Activated naive CD4-positive, alpha-beta T cell treated with anti-CD3 and anti-CD28 coated beads, Interleukin-2, amount 50 U/mL, for 24 hours (primary cell): ENCODE data around the gene SH3BGRL2.
A peak's percentile ranks its signal among the peaks of the same experiment; 100 is the strongest.

Source experiments
- H3K27ac Mint-ChIP-seq: one replicate; pipeline ENCODE4 v1.8.0; 2021; ENCODE audit warnings: mild to moderate bottlenecking, mixed read lengths
- H3K27me3 Mint-ChIP-seq: one replicate; pipeline ENCODE4 v1.8.0; 2021; ENCODE audit warnings: mixed read lengths
- H3K36me3 Mint-ChIP-seq: one replicate; pipeline ENCODE4 v1.8.0; 2021; ENCODE audit warnings: mixed read lengths
- H3K4me1 Mint-ChIP-seq: one replicate; pipeline ENCODE4 v1.8.0; 2021; ENCODE audit warnings: mixed read lengths
- H3K4me3 Mint-ChIP-seq: one replicate; pipeline ENCODE4 v1.8.0; 2021; ENCODE audit warnings: mild to moderate bottlenecking, mixed read lengths
- H3K9me3 Mint-ChIP-seq: one replicate; pipeline ENCODE4 v1.8.0; 2021; ENCODE audit warnings: mixed read lengths

SH3BGRL2 gene

DNA sequence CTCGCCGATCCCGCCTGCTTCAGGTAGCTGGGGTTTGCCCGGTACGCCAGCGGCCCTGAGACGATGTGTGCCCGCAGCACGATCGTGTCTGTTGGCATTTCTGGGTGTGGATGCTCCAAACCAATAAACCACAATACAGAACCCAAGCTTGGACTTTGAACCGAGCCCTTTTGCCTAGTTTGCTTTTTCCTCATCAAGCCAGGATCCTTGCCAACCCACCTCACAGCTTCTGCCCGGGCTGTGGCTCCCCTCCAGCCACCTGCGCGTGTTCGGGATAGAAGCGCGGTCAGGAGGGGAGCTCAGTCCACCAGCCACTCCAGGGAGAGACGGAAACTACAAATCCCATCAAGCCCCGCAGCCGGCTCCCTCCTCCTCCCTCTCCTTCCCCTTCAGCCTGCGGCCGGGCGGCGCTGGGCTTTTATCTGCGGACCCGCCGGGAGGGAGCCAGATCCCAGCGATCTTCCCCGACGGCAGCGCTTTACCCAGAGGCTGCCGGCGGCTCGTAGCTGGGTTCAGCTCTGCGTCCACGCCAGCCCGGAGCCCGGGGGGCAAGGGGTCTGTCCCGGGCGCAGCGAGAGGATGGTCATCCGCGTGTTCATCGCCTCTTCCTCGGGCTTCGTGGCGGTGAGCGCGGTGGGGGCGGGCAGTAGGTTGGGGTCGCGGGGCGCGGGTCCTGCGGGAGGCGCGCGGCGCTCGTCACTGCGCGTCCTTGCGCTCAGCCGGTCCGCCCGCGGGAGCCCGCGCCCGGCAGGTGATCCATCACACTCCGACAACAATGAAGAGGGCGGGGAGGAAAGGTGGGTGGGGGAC is at the start of gene SH3BGRL2:
TSS of gene SH3BGRL2 (plus strand) at position 447 of the 810 bp plus-strand sequence. CDS start at position 580, 133 bp downstream.
- no peaks in the 10 kb centered on the region for H3K36me3 Mint-ChIP-seq
- peak within 1 kb of the TSS; percentile 86 for H3K4me3 Mint-ChIP-seq
- H3K9me3 Mint-ChIP-seq = no peaks in the 10 kb centered on the region
- H3K4me1 Mint-ChIP-seq = peaks cover 12% of the 10 kb centered on the region
- H3K27me3 Mint-ChIP-seq = peaks cover 32% of the 10 kb centered on the region
- no peak within 1 kb of the TSS for H3K27ac Mint-ChIP-seq

DNA sequence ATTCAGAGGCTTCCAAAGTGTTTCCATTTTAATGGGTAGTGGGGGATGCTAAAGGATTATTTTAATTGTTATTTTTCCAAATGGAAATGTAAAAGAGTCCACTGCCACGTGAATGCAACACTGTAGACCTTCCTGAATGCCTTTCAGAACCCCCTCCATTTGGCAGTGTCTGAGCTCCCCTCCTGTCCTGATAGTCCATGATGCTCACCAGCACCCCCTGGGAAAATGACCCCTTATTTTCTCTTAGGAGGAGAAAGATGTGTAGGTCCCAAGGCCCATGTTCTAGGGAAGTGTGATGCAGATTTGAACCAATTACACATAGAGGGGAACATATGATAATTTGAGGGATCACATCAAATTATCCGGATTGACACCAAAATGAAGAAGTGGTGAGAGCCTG is 46.8 kb upstream of the SH3BGRL2 start:
- Mint-ChIP-seq H3K36me3 (no peaks in the 10 kb centered on the region), H3K4me3 (no peak overlapping the region), H3K27ac (no peak overlapping the region), H3K4me1 (no peaks in the 10 kb centered on the region), H3K27me3 (peaks cover 2% of the 10 kb centered on the region), H3K9me3 (peaks cover 7% of the 10 kb centered on the region)

DNA sequence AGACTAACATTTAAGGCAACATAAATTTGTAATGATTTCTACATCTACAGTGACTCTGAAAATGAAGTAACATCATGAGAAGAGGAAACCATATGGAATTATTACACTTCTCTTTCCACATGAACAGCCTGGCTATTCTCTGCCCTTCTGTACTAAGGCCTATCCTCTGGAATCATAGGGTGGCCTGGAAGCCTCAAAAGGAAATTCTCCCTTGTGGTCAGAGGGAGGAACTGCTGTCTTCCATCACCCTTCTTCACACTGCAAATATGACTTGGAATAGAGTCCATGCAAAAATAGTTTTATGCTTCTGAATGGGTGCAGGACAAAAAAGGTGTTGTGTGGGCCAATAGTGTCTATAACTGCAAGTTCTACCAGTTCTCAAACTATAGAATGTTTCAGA is 44.6 kb upstream of the SH3BGRL2 start:
- H3K27me3 Mint-ChIP-seq = peaks cover 2% of the 10 kb centered on the region
- H3K9me3 Mint-ChIP-seq = no peaks in the 10 kb centered on the region
- no peaks in the 10 kb centered on the region for H3K36me3 Mint-ChIP-seq
- no peaks in the 10 kb centered on the region for H3K4me1 Mint-ChIP-seq
- no peak overlapping the region for H3K27ac Mint-ChIP-seq
- H3K4me3 Mint-ChIP-seq = no peak overlapping the region

DNA sequence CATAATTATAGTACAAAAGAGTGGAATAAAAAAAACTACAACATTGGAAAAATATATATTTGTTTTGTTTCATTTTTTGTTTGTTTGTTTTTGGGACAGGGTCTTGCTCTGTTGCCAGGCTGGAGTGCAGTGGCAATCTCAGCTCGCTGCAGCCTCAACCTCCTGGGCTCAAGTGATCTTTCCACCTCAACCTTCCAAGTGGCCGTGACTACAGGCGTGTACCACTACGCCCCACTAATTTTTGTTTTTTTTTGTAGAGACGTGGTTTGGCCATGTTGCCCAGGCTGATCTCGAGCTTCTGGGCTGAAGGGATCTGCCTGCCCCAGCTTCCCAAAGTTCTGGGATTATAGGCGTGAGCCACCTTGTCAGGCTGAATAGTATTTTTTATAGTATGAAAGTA is 41.4 kb upstream of the SH3BGRL2 start:
- H3K36me3 Mint-ChIP-seq = no peaks in the 10 kb centered on the region
- H3K4me3 Mint-ChIP-seq = no peak overlapping the region
- no peaks in the 10 kb centered on the region for H3K4me1 Mint-ChIP-seq
- H3K27ac Mint-ChIP-seq = no peak overlapping the region
- H3K9me3 Mint-ChIP-seq = no peaks in the 10 kb centered on the region
- peaks cover 5% of the 10 kb centered on the region for H3K27me3 Mint-ChIP-seq

DNA sequence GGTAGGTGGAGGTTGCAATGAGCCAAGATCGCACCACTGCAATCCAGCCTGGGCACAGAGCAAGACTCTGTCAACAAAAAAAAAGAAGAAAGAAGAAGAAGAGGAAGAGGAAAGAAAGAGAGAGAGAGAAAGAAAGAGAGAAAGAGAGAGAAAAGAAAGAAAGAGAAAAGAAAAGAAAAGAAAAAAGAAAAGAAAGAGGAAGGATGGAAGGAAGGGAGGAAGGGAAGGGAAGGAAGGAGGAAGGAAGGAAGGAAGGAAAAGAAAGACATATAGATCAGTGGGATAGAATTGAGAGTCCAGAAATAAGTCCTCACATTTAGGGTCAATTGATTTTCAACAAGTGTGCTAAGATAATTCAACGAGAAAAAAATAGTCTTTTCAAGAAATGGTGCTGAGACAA is 34.0 kb upstream of the SH3BGRL2 start:
- H3K4me1 Mint-ChIP-seq = no peaks in the 10 kb centered on the region
- no peak overlapping the region for H3K4me3 Mint-ChIP-seq
- no peak overlapping the region for H3K27ac Mint-ChIP-seq
- H3K27me3 Mint-ChIP-seq = peaks cover 5% of the 10 kb centered on the region
- H3K9me3 Mint-ChIP-seq = no peaks in the 10 kb centered on the region
- no peaks in the 10 kb centered on the region for H3K36me3 Mint-ChIP-seq

DNA sequence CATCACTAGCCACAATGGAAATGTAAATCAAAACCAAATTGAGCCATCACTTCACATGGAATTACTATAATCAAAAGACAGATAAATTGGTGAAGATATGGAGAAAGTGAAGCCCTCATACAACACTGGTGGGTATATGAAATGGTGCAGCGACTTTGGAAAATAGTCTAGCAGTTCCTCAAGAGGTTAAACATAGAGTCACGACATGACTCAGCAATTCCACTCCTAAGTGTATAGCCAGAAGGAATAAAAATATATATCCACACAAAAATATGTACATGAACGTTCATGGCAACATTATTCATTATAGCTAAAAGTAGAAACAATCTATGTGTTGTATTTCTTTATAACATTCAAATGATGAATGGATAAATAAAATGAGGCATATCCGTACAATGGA is 33.1 kb upstream of the SH3BGRL2 start:
- Mint-ChIP-seq H3K27me3 (peaks cover 2% of the 10 kb centered on the region), H3K4me1 (no peaks in the 10 kb centered on the region), H3K4me3 (no peak overlapping the region), H3K9me3 (no peaks in the 10 kb centered on the region), H3K36me3 (no peaks in the 10 kb centered on the region), H3K27ac (no peak overlapping the region)

DNA sequence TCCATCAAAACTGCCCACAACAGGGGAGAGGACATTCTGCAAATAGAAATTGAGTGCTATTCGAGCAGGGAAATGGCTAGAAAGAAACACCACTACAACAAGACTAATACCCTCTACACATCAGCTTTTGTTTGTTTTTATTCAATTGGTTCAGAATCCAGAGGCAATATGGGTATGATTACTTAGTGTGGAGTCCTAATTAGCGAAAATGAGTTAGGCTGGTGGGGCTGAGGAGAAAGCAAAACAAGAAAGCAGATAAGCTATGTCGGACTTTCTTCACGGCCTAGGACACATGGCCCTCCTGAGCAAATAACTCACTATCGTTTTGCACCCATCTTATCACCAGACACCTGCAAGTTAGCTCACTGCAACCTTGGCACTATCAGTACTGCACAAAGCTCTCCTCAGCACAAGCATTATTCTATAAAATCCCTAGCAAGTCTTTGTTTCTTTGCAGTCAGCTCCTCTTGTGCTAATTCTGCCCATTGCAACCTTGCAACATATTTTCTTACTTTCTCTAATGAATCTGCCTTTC is 31.3 kb upstream of the SH3BGRL2 start:
- no peak overlapping the region for H3K4me3 Mint-ChIP-seq
- H3K27ac Mint-ChIP-seq = no peak overlapping the region
- H3K9me3 Mint-ChIP-seq = no peaks in the 10 kb centered on the region
- peaks cover 2% of the 10 kb centered on the region for H3K27me3 Mint-ChIP-seq
- H3K36me3 Mint-ChIP-seq = no peaks in the 10 kb centered on the region
- H3K4me1 Mint-ChIP-seq = no peaks in the 10 kb centered on the region

DNA sequence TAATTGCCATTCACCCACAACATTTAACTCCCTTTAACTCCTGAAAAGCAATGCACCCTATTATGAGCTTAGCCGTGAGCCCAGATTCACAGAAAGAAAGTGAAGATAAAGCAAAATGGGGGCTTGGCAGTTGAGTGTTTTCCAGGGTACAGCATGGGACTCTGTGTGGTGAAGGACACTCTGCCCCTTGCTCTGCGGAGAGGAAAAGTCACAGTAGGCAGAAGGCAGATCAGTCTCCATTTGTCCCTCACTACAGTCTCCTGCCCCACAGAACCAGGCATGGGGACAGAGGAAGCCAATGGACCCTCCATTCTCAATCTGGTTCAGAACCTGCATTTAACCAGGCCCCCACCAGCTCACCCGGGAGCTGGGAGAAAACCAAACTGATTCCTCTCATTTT is 30.8 kb upstream of the SH3BGRL2 start:
- no peaks in the 10 kb centered on the region for H3K4me1 Mint-ChIP-seq
- H3K36me3 Mint-ChIP-seq = no peaks in the 10 kb centered on the region
- peaks cover 2% of the 10 kb centered on the region for H3K27me3 Mint-ChIP-seq
- H3K4me3 Mint-ChIP-seq = no peak overlapping the region
- no peaks in the 10 kb centered on the region for H3K9me3 Mint-ChIP-seq
- H3K27ac Mint-ChIP-seq = peak overlapping the region; percentile 9

DNA sequence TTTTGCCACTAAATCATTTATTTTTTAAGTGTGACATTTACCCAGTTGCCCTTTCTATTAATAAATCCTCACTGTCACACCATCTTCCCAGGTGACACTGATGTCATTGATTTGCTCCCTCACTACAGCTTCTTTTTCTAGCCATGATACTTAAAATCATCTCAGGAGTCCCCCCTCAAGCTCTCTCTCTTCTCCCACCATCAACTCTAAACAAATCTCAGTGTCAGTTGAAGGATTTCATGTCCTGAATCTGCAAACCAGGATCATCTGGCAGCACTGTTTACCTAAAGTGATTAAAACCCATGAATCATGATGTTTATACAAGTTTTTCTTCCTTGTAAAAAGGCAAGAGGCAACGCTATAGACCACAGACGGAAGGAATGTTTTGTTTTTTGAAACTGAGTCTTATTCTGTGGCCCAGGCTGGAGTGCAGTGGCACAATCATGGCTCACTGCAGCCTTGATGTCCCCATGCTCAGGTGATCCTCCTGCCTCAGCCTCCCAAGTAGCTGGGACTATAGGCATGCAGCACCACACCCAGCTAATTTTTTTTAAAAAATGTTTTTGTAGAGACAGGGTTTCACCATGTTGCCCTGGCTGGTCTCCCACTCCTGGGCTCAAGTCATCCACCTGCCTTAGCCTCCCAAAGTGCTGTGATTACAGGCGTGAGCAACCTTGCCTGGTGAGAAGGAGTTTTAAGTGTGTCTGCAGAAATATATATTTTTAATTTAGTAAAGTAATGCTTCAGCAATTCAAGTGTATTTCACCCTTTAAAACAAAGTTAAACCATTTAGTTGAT is 30.1 kb upstream of the SH3BGRL2 start:
- Mint-ChIP-seq H3K27me3 (peaks cover 2% of the 10 kb centered on the region), H3K4me3 (no peak overlapping the region), H3K9me3 (no peaks in the 10 kb centered on the region), H3K36me3 (no peaks in the 10 kb centered on the region), H3K4me1 (no peaks in the 10 kb centered on the region), H3K27ac (no peak overlapping the region)

DNA sequence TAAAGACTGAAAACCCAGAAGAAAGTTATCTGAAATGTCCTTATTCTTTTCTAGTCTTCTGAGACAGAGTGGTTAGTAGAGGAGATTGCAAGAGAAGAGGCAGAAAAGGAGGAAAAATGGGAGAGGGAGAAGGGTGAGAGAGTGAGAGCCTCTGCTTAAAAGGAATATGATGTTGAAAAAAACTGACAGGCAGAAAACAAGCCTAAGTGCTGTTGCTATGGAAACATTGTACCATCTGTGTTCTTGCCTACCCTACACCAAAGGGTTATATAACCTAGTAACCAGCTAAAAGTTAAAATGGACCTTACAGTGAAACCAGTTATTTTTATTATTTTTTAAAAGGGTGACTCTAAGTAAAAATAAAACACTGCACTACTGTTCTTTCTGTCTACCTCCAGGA is 28.3 kb upstream of the SH3BGRL2 start:
- Mint-ChIP-seq H3K4me1 (no peaks in the 10 kb centered on the region), H3K4me3 (no peak overlapping the region), H3K9me3 (no peaks in the 10 kb centered on the region), H3K27me3 (peaks cover 2% of the 10 kb centered on the region), H3K27ac (no peak overlapping the region), H3K36me3 (no peaks in the 10 kb centered on the region)

DNA sequence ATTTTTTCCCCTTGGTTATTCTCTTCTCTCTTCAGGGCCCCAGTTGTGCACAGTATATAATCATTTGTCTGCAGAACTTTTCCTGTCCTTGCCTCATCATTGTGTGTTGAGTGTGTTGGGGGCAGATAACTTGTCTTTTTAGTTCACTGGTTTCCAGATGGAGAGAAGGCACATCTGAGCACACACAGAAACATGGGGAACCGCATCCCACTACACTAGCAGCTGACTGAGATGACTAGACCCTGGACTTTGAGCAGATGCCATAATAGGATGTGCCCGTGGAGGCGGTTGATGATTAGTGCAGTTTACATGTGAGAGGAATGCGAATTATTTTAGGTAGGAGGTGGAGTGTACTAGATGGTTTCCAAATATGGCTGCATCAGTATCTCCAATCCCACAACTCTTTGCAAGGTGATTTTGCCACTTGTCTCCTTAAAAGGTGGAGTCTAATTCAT is 26.5 kb upstream of the SH3BGRL2 start:
- no peak overlapping the region for H3K27ac Mint-ChIP-seq

DNA sequence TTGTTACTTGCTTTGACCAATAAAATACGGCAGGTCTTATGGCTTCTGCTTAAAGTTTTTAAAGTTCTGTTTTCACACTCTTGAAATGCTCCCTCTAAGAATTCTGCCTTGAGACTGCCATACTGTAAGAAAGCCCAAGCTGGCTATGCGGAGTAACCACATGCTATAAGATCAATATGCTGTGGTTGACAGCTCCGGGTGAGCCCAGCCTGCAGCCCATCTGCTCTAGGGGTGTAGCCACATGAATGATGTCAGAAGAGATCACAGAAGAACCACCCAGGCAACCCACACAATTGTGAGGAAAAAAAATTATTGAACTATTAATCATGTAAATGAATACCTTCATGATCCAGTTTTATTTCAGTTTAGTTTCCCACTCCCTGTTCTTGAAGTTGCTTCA is 26.1 kb upstream of the SH3BGRL2 start:
- no peak overlapping the region for H3K4me3 Mint-ChIP-seq
- H3K9me3 Mint-ChIP-seq = no peaks in the 10 kb centered on the region
- H3K36me3 Mint-ChIP-seq = no peaks in the 10 kb centered on the region
- no peaks in the 10 kb centered on the region for H3K4me1 Mint-ChIP-seq
- H3K27ac Mint-ChIP-seq = no peak overlapping the region
- peaks cover 2% of the 10 kb centered on the region for H3K27me3 Mint-ChIP-seq

More for the DNA sequence above, 26.5 kb upstream of the SH3BGRL2 start:
- peaks cover 2% of the 10 kb centered on the region for H3K27me3 Mint-ChIP-seq
- H3K36me3 Mint-ChIP-seq = no peaks in the 10 kb centered on the region
- H3K4me3 Mint-ChIP-seq = no peak overlapping the region
- H3K4me1 Mint-ChIP-seq = no peaks in the 10 kb centered on the region
- H3K9me3 Mint-ChIP-seq = no peaks in the 10 kb centered on the region

DNA sequence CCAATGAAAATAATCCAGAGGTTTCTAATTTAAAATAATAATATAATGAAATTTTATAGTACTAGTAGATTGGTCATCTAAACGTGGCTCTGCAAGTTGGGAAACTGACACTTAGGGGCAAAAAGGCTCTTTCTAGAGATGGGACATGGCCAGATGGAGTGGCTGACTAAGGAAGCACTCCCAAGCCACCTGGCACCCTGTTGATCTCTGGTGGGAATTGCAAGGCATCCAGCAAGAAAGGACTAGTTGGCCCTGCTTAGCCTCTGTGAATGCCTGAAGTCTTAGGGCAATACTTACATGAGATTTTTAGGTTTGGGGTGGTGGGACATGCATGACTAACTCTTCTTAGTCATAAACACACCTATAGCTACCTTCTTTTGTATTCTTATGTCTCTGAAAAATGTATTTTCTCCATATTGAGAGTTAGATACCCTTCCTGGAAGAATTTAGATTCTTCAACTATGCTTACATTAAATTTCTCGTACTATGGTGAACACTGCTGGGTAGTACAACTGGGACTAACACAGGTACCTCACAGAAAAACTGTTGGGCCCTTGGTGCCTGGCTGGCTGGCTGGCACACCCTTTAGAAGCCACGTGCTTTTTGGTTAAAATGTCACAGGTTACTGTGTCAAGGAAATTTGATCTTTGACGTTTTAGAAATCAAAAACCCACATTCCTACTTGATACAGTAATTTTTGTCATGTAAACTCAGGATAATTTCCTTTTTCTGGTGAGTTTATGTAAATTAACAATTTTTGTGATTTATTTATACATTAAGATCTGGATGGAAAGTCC is 25.0 kb upstream of the SH3BGRL2 start:
- H3K36me3 Mint-ChIP-seq = no peaks in the 10 kb centered on the region
- H3K4me1 Mint-ChIP-seq = no peaks in the 10 kb centered on the region
- no peak overlapping the region for H3K4me3 Mint-ChIP-seq
- peaks cover 2% of the 10 kb centered on the region for H3K27me3 Mint-ChIP-seq
- H3K27ac Mint-ChIP-seq = no peak overlapping the region
- no peaks in the 10 kb centered on the region for H3K9me3 Mint-ChIP-seq

DNA sequence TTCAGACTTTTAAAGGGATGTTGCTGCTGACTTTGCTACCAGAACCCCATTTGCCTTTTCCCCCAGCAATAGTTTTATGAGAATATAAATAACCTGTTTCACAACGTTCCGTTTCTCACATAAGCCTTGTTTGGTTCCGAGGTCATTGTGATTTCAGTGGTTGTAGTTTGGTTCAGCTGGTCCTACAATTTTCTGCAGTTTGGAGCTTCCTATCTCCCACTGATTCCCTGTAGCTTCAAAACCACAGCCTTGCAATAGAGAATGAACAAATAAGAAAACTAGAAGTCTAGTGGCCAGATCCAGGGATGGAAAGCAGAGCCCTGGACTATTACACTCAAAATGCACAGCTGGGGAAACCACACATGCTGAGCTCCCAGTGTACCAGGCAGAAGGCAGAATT is 24.1 kb upstream of the SH3BGRL2 start:
- H3K27ac Mint-ChIP-seq = no peak overlapping the region
- no peaks in the 10 kb centered on the region for H3K9me3 Mint-ChIP-seq
- no peaks in the 10 kb centered on the region for H3K36me3 Mint-ChIP-seq
- H3K4me1 Mint-ChIP-seq = no peaks in the 10 kb centered on the region
- H3K27me3 Mint-ChIP-seq = peaks cover 2% of the 10 kb centered on the region
- no peak overlapping the region for H3K4me3 Mint-ChIP-seq
